ENCODE measurements around the gene TMEFF1. TPM values are rescaled to one million over a fixed set of nuclear protein-coding genes. Genes with fewer than 3 reads are reported as not detected.

The TMEFF1 gene
- polyA plus RNA-seq, 3 donors, result 5.5 to 10.3 (median 7.4) TPM

DNA sequence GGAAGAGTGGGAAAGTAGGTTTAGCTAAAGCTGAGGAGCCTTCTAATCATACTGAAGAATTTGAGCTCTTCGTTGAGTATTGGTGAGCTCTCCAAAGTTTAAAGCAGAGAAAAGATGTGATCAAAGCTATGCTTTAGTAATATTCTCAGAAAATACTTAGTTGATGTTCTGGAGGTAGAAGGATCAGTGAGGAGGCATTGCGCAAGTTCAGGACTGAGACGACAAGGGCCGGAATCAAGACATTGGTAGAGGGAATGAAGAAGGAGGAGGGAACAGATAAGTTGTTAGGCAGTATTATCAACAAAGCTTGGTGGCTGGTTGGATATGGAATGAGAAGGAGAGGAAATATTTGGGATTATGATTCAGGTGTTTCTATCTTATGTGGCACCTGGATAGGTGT, 112.0 kb downstream of the TMEFF1 start:
- DNase-seq (ENCODE audit: extremely low read depth in 1 of 11, low read depth in 9 of 11, low spot score in 4 of 11), result no peak

DNA sequence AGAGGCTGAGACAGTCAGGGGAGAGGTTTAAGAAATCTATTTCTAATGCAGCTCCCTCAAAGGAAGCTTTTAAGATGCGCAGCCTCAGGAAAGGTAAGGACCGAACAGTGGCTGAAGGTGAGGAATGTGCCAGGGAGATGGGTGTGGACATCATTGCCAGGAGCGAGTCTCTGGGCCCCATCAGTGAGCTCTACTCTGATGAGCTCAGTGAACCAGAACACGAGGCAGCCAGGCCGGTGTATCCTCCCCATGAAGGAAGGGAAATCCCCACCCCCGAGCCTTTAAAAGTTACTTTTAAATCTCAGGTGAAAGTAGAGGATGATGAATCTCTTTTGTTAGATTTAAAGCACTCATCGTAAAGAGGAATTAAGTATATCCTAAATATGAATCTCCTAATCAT, 113.1 kb downstream of the TMEFF1 start:
- DNase-seq (ENCODE audit: extremely low read depth in 1 of 11, low read depth in 9 of 11, low spot score in 4 of 11), result no peak

DNA sequence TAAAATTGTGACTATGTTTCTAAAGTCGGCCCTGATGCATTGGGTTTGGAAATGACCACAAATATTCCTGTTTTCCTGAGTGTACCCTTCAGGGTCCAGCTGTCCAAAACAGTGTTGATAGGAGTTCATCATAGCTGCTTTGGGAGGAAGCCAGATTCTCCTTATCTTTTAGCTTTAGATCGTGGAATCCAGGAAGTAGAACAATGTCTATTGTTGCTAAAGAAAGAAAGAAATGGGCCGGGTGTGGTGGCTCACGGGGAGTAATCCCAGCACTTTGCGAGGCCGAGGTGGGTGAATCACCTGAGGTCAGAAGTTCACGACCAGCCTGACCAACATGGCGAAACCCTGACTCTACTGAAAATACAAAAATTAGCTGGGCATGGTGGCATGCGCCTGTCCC, 114.4 kb downstream of the TMEFF1 start:
- no peak for DNase-seq (ENCODE audit: extremely low read depth in 1 of 11, low read depth in 9 of 11, low spot score in 4 of 11)

DNA sequence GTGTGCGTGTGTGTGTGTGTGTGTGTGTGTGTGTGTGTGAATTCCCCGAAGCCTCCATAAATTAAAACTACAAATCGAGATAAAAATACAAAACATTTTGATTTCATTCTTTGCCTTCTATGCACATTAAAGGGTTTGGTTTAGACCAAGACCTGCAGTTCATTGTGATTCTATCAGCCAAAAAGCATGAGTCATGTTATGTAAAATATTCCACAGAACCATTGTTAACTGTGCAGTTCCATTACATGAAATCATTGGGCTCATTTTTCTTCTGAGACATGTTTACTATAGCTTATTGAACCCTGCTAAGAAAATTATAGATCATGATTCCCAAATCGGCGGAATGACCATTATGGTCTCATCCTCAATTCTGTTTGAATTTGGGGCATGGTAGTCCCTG, 116.6 kb downstream of the TMEFF1 start:
- no peak for DNase-seq (ENCODE audit: extremely low read depth in 1 of 11, low read depth in 9 of 11, low spot score in 4 of 11)

DNA sequence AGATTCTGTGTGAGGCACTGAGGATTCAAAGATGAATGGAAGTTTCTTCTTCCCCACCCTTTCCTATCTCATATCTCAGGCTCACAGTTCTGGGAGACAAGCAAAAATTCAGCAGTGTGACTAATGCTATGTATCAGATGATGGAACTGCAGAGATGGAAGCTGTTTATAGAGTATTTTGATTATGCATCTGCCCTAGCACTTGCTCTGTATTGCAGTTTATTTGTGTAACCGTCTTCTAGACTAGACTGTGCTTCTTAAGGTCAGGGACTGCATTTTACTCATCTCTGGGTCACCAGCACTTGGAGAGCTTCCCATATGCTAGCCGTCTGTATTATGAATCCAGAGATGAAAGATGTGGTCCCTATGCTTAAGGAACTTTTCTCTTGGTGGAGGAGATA, 117.5 kb downstream of the TMEFF1 start:
- DNase-seq (ENCODE audit: extremely low read depth in 1 of 11, low read depth in 9 of 11, low spot score in 4 of 11), result no peak

DNA sequence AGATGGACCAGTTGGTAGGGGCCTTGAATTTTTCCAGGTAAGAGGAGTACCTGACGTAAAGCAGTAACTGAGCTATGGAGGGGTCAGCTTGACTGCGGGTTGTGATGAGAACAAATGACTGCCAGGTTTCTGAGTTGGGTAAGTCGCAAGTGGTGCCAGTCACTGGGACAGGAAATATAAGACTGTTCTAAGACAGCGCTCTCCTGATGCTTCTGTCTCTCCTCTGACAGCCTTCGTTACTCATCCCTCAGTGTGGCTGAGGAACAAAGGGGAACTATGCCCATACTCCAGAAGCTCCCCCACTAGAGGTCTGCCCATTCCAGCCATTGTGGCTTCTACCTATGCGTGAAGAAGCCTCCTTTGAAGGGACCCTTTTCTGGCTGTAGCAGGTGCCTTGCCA, 118.2 kb downstream of the TMEFF1 start:
- no peak for DNase-seq (ENCODE audit: extremely low read depth in 1 of 11, low read depth in 9 of 11, low spot score in 4 of 11)

DNA sequence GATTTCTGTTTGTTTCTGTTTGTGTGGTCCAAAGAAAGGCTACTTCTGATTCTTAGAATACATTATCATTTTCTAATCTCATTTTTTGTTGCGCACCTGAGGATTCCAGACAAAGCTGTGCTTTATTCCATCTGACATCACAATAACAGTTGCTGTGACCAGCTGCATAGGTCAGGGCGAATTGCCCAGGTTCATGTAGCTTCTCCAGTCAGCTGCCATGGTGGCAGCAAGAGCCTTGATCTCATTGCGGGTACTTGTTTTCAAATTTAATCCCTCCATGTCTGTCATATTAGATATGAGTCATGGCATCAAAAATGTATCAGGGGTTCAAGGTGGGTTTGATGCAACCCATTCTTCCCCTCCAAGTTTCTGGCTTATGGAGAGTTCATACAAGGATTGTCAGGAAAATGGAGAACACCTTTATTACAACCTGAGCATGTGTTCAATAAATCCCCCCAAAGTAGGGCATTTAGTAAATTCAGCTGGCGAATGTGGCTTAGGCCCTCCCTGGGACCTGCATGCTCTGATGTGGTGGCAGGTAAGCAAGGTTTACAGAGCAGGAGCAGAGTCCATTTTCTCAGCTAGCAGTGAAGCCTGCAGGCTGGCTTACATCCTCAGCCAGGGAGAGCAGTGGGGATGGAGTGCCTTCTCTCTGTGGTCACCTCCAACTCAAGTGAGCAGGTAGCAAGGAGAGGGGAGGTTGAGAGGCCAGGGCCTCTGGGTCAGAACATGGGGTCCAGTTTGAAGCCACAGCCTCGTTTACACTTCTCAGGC, 118.9 kb downstream of the TMEFF1 start:
- DNase-seq (ENCODE audit: extremely low read depth in 1 of 11, low read depth in 9 of 11, low spot score in 4 of 11), result no peak

DNA sequence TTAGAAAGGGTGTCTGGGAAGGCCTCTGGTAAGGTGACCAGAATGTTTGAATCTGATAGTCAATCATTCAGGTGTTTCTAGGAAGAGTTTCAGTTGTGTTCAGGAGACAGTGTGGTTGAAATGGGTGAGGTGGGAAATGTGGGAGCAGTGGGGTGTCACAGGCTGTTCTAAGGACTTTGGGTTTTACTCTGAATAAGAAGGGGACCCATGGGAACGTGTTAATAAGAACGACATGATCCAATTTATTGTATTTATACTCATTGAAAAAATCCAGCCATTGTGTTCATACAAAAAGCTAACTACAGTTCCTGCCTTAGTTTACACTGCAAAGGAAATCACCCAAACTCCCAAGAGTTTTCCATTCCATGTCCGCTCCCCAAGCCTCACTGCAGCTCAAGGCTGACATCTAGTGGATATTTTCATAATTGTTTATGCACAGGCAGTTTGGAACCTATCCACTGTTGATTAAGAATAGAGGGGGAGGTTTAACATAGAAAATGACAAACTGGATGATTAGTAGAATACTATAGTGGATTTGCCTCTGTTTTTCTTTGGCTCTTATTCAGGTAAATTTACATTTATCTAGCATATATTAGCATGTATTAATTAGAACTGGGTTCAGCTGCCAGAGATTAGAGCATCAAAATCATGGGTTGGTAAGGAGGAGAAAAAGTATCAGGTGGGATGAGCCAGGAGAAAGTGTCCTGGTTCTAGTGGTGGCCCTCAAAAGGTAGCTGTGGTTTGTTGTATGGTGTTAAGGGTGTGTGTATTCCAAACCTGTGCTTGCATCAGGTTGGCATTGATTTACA, 122.6 kb downstream of the TMEFF1 start:
- peak in 10 of 11 donors; percentile 33 to 75 (median 54) for DNase-seq (ENCODE audit: extremely low read depth in 1 of 11, low read depth in 9 of 11, low spot score in 4 of 11)

DNA sequence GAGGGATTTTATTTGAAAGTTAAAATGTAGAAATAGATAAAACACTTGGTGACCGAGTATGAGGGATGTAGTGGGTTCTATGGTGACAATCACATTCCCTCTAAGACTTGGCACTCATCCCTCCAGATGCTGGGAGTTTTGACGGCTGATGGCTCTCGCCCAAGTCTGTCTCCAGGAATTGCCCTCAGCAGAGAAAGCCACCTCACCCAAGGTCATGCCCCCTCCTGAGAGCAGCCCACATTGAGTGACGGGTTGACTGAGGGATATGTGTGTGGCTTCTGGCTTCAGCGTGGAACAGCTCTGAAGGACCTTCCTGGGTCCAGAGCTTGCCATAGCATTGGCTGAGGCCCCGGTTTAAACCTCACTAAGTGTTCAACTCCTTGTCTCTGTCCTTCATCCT, 124.3 kb downstream of the TMEFF1 start:
- DNase-seq (ENCODE audit: extremely low read depth in 1 of 11, low read depth in 9 of 11, low spot score in 4 of 11), result no peak

DNA sequence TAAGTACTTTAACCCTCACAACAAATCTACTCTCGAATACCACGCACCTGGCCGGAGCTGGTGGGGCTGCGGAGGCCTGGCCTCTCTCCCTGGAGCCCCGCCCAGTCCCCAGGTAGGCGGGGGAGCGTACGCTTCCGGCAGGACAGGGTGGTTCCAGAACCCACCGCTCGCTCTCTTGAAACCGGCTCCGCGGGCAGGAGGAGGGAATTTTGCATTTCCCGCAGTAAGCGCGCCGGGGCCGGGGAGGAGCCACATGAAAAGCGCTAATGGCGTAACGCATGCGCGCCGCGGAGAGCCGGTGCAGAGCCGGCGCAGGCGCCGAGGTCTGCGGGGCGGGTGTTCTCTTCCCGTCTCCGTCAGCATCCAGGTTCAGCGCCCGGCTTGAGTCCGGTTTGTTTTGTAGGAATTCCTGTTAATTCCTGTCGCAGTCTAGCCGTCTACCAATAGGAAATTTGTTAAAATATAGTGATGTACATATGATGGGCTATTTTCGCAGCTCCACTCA, 125.7 kb downstream of the TMEFF1 start:
- DNase-seq (ENCODE audit: extremely low read depth in 1 of 11, low read depth in 9 of 11, low spot score in 4 of 11), result peak; percentile 53 to 85 (median 77)

DNA sequence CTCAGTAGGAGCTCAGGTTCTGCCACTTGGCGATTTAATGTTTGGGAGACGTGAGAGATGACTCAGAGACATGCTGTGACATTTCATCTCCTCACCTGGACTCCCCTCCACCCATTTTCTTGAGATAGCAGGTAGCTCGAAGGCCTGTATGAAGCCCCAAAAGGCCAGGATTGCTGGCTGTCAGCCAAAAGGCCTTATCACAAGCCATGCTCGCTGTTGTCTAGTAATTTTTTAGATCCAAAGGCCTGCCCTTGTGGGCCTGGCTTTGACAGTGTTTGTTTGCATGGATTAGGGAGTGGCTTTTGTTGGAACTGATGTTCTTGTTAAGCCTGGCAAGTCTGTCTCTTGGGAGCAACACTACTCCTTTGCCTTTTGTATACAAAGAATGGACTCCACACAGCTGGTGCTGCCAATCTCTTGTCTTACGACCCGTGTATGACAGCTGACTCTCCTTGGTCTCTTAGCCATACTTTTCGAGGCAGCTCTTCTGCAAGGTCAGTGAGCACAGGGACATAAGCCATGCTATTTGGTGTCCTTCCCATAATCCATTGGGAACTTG, 127.7 kb downstream of the TMEFF1 start:
- no peak for DNase-seq (ENCODE audit: extremely low read depth in 1 of 11, low read depth in 9 of 11, low spot score in 4 of 11)

DNA sequence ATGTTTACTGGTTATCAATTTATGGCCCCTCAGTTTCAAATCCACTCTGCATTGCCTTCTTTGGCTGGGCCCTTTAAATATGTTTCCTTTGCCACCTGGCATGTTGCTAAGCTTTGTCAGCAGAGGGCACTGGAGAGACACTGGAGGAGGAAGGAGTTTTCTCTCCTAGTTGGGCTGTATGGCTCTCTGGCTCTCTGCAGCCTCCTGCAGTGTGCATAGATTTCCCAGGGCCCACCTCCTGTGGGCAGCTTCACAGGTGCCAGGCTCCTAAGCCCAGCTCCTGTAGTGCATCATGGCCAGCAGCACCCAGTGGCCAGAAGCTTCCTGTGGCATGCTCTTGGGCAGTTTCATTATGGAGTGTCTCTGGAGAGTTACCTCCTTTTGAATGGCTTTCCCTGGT, 128.3 kb downstream of the TMEFF1 start:
- DNase-seq (ENCODE audit: extremely low read depth in 1 of 11, low read depth in 9 of 11, low spot score in 4 of 11), result peak in 3 of 11 donors; percentile 28 to 37 (median 35)

DNA sequence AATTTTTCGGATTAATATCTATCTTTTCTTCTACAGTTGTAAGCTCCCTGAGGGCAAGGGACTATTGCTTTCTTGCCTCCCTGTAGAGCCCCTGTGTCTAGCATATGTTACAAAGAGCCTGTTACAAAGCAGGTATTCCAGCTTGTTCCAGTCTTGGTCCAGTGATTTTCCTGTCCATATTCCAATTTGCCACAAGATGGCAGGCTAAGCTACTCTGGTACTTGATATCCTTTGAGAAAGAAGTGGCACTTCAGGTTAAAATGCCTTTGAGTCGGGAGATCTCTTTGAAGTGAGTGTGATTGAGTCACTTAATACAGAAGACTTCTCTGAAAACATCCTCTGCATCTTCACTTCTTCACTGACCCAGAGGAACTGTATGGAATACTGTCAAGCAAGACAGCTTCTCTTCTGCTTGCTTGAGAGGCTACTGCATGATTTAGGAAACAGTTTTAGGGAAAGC, 129.4 kb downstream of the TMEFF1 start:
- peak; percentile 37 to 68 (median 51) for DNase-seq (ENCODE audit: extremely low read depth in 1 of 11, low read depth in 9 of 11, low spot score in 4 of 11)

DNA sequence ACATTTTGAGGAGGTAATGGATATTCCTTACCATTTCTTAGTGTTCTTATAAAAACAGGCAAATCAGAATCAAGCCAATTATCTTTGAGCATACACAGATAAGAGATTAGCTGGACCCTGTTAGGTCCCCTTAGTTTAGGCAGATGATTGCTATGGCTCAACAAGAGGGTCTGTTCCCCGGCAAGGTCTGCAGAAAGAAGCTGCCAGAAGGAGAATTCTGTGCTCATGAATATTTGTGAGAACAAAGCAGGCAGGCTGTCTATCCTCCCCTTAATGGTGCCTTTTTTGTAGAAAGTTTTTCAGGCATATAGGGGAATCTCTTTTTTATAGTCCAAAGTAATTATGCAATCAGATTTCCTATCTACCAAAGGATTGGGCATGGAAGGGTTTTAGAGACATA, 132.5 kb downstream of the TMEFF1 start:
- DNase-seq (ENCODE audit: extremely low read depth in 1 of 11, low read depth in 9 of 11, low spot score in 4 of 11), result no peak

DNA sequence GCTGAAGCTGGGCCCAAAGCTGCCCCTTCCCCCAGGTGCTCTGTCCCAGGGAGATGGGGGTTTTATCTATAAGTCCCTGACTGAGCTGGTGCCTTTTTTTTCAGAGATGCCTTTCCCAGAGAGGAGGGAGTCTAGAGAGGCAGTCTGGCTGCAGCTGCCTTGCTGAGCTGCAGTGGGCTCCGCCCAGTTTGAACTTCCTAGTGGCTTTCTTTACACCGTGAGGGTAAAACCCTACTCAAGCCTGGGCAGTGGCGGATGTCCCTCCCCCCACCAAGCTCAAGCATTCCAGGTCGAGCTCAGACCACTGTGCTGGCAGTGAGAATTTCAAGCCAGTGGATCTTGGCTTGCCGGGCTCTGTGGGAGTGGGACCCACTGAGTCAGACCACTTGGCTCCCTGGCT, 146.2 kb downstream of the TMEFF1 start:
- DNase-seq (ENCODE audit: extremely low read depth in 1 of 11, low read depth in 9 of 11, low spot score in 4 of 11), result no peak

DNA sequence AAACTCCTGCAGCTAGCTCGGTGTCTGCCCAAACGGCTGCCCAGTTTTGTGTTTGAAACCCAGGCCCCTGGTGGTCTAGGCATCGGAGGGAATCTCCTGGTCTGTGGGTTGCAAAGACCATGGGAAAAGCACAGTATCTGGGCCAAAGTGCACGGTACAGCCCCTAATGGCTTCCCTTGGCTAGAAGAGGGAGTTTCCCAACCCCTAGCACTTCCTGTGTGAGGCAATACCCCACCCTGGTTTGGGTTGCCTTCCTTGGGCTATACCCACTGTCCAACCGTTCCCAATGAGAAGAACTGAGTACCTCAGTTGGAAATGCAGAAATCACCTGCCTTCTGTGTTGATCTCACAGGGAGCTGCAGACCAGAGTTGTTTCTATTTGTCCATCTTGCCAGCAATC, 146.7 kb downstream of the TMEFF1 start:
- no peak for DNase-seq (ENCODE audit: extremely low read depth in 1 of 11, low read depth in 9 of 11, low spot score in 4 of 11)

DNA sequence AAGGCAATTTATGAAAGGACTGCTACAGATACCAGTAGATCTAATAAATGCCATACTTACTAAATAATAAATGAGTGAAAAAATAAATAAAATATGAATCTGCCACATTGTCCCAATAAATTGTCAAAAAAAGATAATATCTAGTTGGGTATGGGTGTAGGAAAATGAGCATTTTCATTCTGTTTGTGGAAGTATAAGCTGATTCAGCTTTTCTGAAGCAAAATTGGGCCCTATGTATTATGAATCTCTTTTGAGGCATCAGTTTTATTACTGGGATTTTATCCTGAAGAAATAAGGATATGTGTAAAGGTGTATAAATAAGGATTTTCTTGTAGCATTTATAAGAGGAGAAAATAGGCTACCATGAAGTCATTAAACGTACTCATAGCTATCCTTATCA, 151.0 kb downstream of the TMEFF1 start:
- no peak for DNase-seq (ENCODE audit: extremely low read depth in 1 of 11, low read depth in 9 of 11, low spot score in 4 of 11)

DNA sequence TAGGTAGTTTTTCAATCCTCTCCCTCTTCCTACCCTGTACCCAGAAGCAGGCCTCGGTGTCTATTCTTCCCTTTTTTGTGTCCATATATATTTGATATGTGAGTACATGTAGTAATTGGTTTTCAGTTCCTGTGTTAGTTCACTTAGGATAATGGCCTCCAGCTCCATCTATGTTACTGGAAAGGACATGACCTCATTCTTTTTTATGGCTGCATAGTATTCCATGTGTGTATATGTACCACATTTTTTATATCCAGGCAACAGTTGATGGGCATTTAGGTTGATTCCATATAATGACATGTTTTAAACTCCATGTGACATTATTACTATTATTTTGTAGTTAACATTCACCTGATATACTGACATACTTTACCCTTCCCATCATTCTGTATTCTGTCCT, 154.0 kb downstream of the TMEFF1 start:
- DNase-seq (ENCODE audit: extremely low read depth in 1 of 11, low read depth in 9 of 11, low spot score in 4 of 11), result no peak
